GM18907 (cell line): ENCODE measurements around the gene HLA-F.
A peak's percentile ranks its signal among the peaks of the same experiment; 100 is the strongest.

ENCODE experiments used
- ATAC-seq: cut with Tn5 transposase; IDR thresholded peaks from one replicate; pipeline ENCODE4 v1.9.1; 2021; ENCODE audit warnings: mild to moderate bottlenecking, moderate library complexity; ENCODE audit not compliant: unreplicated experiment

Gene HLA-F

DNA sequence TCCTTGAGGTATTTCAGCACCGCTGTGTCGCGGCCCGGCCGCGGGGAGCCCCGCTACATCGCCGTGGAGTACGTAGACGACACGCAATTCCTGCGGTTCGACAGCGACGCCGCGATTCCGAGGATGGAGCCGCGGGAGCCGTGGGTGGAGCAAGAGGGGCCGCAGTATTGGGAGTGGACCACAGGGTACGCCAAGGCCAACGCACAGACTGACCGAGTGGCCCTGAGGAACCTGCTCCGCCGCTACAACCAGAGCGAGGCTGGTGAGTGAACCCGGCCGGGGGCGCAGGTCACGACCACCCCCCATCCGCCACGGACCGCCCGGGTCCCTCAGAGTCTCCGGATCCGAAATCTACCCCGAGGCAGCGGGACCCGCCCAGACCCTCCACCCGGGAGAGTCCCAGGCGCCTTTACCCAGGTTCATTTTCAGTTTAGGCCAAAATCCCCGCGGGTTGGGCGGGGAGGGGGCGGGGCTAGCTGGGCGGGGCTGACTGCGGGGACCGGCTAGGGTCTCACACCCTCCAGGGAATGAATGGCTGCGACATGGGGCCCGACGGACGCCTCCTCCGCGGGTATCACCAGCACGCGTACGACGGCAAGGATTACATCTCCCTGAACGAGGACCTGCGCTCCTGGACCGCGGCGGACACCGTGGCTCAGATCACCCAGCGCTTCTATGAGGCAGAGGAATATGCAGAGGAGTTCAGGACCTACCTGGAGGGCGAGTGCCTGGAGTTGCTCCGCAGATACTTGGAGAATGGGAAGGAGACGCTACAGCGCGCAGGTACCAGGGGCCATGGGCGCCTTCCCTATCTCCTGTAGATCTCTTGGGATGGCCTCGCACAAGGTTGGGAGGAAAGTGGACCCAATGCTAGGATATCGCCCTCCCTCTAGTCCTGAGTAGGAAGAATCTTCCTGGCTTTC, 693 bp downstream of the HLA-F start:
- peak; percentile 41 for ATAC-seq

DNA sequence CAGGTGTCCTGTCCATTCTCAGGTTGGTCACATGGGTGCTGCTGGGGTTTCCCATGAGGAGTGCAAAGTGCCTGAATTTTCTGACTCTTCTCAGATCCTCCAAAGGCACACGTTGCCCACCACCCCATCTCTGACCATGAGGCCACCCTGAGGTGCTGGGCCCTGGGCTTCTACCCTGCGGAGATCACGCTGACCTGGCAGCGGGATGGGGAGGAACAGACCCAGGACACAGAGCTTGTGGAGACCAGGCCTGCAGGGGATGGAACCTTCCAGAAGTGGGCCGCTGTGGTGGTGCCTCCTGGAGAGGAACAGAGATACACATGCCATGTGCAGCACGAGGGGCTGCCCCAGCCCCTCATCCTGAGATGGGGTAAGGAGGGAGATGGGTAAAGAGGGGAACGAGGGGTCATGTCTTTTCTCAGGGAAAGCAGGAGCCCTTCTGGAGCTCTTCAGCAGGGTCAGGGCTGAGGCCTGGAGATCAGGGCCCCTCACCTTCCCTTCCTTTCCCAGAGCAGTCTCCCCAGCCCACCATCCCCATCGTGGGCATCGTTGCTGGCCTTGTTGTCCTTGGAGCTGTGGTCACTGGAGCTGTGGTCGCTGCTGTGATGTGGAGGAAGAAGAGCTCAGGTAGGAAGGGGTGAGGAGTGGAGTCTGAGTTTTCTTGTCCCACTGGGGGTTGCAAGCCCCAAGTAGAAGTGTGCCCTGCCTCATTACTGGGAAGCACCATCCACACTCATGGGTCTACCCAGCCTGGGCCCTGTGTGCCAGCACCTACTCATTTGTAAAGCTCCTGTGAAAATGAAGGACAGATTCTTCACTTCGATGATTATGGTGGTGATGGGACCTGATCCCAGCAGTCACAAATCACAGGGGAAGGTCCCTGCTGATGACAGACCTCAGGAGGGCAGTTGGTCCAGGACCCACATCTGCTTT, 2.0 kb downstream of the HLA-F start:
- no peak for ATAC-seq

DNA sequence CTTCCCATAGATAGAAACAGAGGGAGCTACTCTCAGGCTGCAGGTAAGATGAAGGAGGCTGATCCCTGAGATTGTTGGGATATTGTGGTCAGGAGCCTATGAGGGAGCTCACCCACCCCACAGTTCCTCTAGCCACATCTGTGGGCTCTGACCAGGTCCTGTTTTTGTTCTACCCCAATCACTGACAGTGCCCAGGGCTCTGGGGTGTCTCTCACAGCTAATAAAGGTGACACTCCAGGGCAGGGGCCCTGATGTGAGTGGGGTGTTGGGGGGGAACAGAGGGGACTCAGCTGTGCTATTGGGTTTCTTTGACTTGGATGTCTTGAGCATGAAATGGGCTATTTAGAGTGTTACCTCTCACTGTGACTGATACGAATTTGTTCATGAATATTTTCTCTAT, 2.8 kb downstream of the HLA-F start:
- ATAC-seq = no peak

DNA sequence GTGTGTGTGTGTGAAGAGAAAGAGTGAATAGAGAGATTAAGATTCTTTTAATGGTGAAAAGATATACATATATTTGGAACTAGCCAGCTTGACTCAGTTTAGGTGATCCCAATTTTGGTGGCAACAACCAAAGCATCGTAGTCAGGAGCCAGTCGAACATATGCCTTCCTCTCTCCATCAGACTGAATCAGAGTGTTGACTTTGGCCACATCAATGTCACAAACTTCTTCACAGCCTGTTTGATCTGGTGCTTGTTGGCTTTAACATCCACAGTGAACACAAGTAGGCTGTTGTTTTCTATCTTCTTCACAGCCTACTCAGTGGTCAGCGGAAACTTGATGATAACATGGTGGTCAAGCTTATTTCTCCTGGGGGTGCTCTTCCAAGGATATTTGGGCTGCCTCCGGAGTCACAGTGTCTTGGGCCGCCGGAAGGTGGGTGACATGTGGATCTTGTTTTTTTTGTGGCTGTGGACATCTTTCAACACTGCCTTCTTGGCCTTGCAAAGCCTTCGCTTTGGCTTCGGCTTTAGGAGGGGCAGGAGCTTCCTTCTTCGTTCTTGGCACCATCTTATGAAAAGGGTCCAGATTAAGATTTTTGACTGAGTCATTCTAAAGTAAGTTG, 3.4 kb downstream of the HLA-F start:
- ATAC-seq = no peak

DNA sequence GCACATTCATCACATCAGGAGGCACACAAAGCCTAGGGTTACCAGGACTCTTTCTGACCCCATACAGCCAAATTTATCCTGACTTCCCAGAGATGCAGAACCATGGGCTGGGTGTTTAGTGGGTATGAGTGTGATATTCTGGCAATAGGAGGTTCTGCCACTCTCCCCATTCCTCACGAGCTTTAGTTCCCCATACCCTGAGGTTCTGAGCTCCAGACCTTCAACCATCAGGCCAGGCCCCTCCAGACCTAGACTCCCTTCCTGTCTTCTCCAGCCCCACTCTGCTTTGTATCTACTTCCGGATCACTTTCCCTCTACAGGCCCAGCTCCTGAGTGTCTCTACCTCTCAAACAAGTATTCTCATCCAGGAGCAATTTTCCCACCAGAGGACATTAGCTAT, 4.4 kb downstream of the HLA-F start:
- no peak for ATAC-seq

DNA sequence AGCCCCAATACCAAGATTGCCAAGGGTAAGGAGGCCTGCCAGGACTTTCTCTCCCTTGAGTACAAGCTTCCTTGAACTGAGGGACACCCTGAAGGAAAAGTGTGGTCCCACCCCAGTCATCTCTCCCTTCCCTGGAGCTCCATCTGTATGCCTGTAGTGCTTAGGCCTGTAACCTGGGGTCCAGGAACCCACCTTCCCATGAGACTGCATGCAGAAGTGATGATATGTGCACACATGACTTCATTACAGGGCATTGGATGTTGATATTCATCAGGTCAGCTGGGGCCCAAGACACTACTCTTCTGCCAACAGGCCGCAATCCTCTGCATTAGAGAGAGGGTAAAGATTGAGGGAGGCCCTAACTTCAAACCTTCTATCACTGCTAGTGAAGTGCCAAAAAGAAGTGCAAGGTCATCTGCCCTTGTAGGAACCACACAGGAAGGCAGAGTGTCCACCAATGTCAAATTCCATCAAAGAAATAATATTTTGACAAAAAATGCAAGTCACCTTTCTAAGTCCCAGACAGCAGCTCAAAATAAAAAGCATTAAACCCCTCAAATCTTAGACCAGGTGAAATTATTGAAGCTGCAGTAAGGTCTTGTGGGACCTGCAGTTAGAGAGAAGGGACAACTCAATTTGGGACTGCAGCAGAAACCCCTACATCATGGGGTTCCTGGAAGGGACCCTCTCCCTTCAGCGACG, 5.1 kb downstream of the HLA-F start:
- no peak for ATAC-seq

DNA sequence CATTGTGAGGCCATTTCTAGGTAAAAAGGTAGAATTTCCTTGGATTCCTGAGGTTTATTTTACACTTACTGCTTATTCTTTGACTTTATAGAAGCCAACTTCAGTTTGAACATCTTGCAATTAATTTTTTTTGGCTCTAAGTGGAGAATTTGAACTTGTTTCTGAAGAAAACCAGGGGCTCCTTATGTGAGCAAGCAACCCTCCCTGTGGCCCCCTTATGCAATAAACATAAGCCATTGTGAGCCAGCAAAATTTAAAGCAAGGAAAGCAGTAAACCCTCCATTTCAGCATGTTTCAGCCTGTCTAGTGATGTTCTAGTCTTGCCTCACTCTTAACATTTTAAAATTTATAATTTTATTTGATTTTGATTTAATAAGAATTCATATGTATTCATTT, 5.6 kb downstream of the HLA-F start:
- no peak for ATAC-seq

DNA sequence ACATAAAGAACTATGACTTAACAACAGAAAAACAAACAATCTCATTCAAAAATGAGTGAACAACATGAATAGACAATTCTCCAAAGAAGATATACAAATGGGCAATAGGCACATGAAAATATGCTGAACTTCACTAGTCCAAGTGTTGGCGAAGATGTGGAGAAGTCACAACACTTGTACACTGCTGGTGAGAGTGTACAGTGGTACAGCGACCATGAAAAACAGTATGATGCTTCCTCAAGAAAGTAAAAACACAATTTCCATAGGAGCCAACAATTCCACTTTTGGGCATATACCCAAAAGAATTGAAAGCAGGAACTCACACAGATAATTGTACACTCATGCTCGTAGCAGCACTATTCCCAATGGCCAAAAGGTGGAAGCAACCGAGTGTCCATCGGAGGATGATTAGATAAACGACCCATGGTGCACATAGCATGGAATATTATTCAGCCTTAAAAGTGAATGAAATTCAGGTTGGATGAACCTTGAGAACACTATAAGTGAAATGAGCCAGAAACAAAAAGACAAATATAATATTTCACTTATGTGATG, 6.6 kb downstream of the HLA-F start:
- no peak for ATAC-seq

DNA sequence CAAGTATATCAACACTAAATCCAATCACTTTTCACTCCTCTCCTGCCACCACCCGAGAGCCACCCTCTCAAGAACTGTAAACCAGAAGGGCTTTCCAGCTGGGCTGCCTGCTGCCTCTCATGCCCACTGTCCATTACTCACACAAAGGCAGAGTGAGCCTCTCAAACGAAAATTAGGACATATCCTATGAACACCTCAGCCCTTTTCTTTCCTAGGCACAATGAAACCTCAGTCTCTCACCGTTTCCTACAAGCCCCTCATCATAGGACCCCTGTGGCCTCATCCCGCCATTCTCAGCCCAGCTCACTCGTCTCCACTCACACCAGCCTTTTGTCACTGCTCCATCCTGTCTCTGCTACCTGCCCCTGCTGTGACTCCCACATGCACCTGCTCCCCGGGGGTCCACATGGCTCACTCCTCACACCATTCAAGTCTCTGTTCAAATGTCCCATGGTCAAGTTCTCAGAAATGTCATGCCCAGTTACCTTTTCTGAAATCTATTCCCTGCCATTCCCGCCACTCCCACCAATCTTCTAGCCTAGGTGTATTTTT, 7.4 kb downstream of the HLA-F start:
- ATAC-seq = no peak

DNA sequence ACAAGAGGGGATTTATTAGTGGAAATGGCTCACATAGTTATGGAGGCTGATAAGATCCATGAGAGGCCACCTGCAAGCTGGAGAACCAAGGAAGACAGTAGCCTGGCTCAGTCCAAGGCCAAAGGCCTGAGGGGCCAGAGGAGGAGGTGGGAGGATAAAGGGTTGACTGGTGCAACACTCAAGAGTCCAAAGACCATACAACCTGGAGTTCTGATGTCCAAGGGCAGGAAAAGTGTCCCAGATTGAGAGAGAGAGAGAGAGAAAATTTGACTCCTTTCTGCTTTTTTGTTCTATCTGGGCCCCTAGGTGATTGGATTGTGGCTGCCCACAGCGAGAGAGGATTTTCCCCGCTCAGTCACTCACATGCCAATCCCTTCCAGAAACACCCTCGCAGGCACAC, 8.0 kb downstream of the HLA-F start:
- no peak for ATAC-seq

DNA sequence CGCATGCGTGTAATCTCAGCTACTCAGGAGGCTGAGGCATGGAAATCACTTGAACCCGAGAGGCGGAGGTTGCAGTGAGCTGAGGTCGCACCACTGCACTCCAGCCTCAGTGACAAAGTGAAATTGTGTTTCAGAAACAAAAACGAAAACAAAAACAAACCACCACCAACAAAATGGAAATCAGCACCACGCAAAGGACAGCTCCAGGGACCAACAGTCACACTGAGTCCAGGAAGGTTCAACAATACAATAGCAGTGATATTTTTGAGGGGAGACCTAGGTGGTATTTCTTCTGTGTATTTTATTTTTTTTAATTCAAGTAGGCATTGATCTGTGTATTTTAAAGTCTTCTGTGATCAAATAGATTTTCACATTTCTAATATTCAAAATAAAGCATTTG, 9.8 kb downstream of the HLA-F start:
- no peak for ATAC-seq

DNA sequence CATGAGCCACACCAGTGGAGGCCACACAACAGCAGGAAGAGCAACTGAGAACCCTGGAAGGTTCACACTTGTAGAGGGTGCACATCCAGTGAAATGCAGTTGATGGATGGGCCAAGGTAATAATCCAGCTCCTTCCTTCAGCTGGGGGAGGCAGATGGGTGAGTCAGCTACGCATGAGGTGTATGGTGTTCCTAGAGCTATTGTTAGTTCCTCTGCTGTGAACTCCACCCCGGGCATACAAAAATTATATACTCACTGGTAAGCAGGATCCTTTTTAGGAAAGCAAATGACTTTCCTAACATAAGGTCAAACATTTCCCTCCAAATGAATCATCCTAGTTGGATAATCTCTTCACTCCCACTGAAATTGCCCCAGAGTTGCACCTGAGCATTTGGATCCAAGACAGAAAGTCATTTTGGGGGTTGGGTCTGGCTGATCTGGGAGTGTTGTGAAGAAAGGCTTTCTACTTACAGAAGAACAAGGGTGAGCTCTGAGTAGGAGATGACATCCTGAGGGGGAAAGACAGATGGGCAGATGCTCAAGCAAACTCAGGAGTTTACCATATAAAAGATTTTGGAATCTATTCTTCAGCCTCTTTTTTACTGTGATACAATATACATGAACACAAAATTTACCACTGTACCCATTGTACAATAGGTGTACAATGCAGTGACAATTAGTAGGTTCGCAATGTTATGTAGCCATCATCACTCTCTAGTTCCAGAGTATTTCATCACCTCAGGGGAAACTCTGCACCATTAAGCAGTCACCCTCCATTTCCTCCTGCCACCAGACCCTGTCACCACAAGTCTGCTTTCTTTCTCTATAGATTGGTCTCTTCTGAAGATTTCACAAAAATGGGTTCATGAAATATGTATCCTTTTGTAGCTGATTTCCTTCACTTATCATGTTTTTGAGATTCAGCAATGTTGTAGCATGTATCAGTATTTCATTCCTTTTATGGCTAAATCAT, 11.1 kb downstream of the HLA-F start:
- no peak for ATAC-seq

DNA sequence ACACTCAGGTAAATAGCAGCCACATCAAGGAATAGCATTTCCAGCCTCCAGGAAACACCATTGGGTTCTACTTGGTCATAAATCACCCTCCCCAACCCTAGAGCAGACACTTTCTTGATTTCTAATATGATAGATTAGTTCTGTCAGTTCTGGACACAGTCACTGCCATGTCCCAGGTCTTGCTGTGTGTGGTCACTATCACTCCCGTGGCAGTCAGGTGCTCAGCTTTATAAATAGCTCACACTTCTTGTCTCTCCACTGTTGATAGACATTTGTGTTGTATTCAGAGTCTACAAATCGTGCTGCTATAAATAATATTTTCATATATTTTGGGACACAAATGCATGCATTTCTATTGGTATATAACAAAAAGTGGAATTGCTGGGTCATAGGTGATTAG, 13.3 kb downstream of the HLA-F start:
- ATAC-seq = no peak

DNA sequence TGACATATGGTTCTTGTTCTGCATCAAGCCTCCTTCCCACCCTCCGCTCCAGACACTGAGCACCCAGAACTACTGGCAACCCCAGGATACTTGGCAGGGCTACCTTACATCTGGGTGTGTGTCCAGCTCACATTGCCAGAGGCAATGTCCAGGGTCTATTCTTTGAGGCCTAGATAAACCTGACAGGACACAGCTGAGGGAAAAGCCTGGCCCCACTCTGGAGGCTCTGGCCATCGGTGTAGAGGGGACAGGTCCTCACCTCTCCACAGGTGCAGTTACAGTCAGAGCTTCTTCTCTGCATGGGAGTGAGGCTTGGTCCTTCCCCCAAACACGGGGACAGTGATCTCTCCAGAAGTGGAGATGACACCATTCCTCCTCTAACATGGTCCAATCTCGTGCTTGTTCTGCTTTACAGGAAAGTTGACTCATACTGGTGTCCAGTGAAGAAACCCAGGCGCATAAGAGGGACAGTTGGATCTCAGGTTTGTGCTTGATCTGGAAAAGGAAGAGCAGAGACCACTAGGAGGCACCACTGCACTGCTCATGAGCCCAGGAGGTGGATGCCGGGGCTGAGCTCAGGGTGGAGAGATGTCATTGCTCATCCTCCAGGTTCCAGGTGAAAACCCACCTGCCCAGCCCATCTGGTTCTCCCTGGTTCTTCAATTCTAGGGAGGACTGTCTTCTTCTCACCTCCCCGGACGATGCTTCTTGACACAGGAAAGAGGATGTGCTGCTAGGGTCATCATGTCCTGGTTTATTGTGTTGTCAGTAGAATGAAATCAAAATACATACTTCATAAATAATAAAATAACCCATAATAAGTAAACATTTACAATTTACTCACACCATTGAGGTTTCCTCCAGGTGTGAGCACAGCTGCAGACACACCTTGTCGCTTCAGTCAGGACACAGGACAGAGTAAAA, 14.7 kb downstream of the HLA-F start:
- no peak for ATAC-seq

DNA sequence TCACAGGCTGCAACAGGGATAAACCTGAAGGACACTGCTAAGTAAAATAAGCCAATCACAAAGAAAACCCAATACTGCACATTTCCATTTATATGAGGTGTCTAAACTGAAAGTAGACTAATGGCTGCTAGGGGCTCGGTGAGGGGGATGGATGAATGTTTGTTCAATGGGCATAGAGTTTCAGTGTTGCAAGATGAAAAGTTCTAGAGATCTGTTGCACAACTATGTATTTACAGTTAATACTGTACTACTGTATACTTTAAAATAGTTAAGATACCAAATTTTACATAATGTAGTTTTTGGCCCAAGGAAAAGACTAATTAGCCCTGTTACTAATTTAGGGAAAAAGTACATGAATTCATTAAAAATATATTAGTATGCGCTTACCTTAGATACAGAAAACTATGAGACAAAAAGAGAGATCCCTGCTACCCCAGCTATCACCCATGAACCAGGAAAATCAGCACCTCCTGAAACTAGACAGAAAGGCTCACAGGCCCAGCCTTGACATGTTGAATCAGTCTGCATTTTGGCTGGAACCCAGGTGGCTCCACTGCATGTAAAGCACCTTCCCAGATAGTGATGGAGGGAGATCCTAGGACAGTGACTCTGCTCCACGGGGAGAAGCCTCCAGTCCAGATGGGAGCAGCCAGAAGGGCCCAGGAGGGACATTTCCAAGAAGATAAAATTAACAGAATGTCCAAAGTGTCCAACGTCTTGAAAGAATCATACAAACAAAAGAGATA, 16.1 kb downstream of the HLA-F start:
- ATAC-seq = no peak

DNA sequence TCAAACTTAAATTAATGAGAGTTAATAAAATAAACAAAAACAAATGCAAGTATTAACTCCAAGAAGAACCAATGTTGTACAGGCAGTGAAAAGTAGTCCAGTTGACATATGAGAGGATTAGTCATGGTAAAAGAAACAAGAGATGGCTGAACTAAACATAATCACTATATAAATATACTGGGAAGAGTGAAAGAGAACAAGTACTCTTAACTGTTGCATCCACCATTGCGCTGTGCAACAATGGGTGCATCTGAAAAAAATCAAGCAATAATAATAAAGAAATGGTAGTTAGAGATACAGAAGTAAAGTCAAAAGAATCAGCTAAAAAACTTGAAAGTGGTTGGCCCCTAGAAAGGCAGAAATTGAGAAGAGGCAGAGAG, 16.6 kb downstream of the HLA-F start:
- ATAC-seq = no peak

DNA sequence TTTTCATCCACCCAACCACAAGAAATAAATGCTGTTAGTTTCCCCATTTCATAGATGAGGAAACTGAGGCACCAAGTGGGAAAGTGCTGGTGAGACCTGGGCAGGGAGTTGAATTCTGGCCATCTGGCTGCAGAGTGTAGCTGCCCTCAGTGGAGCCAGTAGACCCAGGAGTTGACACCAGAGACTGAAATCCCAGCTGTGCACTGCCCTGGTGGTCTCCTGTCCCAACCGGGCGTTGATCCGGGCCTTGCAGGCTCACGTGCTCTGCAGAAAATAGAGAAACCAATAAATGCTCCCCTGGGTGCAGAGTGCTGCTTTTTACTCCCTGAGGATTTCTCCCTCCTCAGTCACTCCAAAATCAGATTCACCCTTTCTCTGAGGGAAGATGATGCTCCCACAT, 18.4 kb downstream of the HLA-F start:
- no peak for ATAC-seq
